Uterus (tissue), 2 donors: ENCODE measurements around the gene MLKL.

Source experiments
- POLR2A ChIP-seq, 2 donors: fragments of 450-650 bp; IDR thresholded peaks; one replicate each; pipeline ENCODE4 v1.6.1; 2016; ENCODE audit warnings: antibody characterized with exemption in 2 of 2, mild to moderate bottlenecking in 1 of 2, moderate library complexity in 1 of 2
- TF ChIP-seq, protein P1 (sequence below), 4 experiments: fragments of 200-600 bp in 2 of 4; fragments of 450-650 bp in 2 of 4; sonication (generic) in 2 of 4; IDR thresholded peaks; one replicate each; pipeline ENCODE4 v1.5.1; 2016 to 2019; ENCODE audit warnings: antibody characterized with exemption in 4 of 4, mild to moderate bottlenecking in 2 of 4, moderate library complexity in 1 of 4

DNA sequence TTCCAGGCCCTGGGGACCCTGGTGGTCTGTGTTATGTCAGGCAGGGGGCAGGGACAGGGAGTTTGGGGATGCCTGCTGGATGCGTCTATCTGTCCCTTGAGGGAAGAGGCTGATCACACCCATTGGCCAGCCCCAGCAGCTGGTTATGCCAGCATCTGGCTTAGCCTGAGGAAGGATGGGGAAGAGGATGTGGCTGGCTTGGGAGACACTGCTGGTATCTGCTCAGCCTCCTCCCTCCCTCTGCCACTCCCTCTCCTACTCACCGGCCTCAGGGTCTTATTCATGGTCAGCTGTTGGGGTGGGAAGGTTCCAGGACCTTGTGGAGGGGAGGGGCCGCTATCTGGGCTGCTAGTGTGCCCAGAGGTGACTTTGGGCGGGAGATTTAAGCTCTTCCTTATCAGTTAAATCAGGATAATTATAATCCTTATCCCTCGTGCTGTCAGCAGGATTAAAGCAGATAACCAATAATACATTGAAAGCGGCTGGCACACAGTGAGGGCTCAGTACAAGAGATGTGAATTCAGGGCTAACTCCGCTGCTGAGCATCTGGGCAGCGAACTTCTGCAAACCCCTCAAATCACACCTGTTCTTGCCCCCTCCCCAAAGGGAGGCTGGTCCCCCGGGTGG, 36.0 kb upstream of the MLKL start:
- TF ChIP-seq, protein P1, sequence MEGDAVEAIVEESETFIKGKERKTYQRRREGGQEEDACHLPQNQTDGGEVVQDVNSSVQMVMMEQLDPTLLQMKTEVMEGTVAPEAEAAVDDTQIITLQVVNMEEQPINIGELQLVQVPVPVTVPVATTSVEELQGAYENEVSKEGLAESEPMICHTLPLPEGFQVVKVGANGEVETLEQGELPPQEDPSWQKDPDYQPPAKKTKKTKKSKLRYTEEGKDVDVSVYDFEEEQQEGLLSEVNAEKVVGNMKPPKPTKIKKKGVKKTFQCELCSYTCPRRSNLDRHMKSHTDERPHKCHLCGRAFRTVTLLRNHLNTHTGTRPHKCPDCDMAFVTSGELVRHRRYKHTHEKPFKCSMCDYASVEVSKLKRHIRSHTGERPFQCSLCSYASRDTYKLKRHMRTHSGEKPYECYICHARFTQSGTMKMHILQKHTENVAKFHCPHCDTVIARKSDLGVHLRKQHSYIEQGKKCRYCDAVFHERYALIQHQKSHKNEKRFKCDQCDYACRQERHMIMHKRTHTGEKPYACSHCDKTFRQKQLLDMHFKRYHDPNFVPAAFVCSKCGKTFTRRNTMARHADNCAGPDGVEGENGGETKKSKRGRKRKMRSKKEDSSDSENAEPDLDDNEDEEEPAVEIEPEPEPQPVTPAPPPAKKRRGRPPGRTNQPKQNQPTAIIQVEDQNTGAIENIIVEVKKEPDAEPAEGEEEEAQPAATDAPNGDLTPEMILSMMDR (IDR thresholded peaks at IDR 0.05), result no peak
- no peak for TF ChIP-seq POLR2A (IDR thresholded peaks at IDR 0.05)
